Measurements from ENCODE around the gene MIOS. TPM values are rescaled to one million over a fixed set of nuclear protein-coding genes. Genes with fewer than 3 reads are reported as not detected.
"Not testable (repeated sequence)": the region's sequence is repeated elsewhere in the genome, so short reads cannot be mapped to it uniquely, and the experiment has no call there.

MIOS gene
- total RNA-seq, 1 experiment from 2014 or later, result 25.8 TPM

- BruUV-seq (replicated peaks); H3K9ac ChIP-seq (ENCODE audit: low read length); RAD21 ChIA-PET (ENCODE audit: low non-redundant PET in 1 of 2, low total read pairs in 2 of 2, uncharacterized antibody in 2 of 2, unreplicated experiment in 2 of 2); H3K9me3 ChIP-seq (ENCODE audit: control insufficient read depth in 1 of 2, insufficient read depth in 1 of 2, low read depth in 1 of 2, low read length in 2 of 2); H2AFZ ChIP-seq (ENCODE audit: low read depth, low read length, poor library complexity, severe bottlenecking); intact Hi-C loops (cut with micrococcal nuclease); CTCF ChIA-PET; ATAC-seq; H3K27ac ChIP-seq (ENCODE audit: low read depth, low read length); H3K4me3 ChIP-seq (replicated peaks in 1 of 2; ENCODE audit: low read depth in 1 of 2, low read length in 2 of 2); H3K27me3 ChIP-seq (ENCODE audit: insufficient read depth, low read length); H3K9me2 ChIP-seq (ENCODE audit: insufficient read depth); POLR2A ChIA-PET; H4K20me1 ChIP-seq (ENCODE audit: insufficient read depth); DNase-seq (ENCODE audit: low read depth, low spot score); H3K36me3 ChIP-seq (ENCODE audit: control insufficient read depth in 1 of 2, insufficient read depth in 2 of 2, low read length in 2 of 2); H3K4me2 ChIP-seq (ENCODE audit: low read length); H3K79me2 ChIP-seq (ENCODE audit: insufficient read depth, low read length): not testable (repeated sequence)
- peaks cover 23 to 35% of the 10 kb centered on the region in 2 experiments for H3K4me1 ChIP-seq (ENCODE audit: control insufficient read depth in 1 of 2, insufficient read depth in 2 of 2, low read length in 2 of 2)
Measured at GRCh38 chr7:7561591-7561990, 5.1 kb upstream of the MIOS start.

- TF ChIP-seq SRF (IDR thresholded peaks at IDR 0.05; ENCODE audit: low read depth), result no peak
- TF ChIP-seq JUND (IDR thresholded peaks at IDR 0.05), result no peak
- no peak for TF ChIP-seq FOSL1 (IDR thresholded peaks at IDR 0.05; ENCODE audit: low read depth)
- TF ChIP-seq ELF1 (IDR thresholded peaks at IDR 0.05; ENCODE audit: borderline replicate concordance, low read depth), result no peak
- TF ChIP-seq EZH2phosphoT487 (IDR thresholded peaks at IDR 0.05; ENCODE audit: borderline replicate concordance), result no peak
- TF ChIP-seq POLR2AphosphoS5 (IDR thresholded peaks at IDR 0.05; ENCODE audit: low read depth, low read length), result no peak
- TF ChIP-seq CBX3 (IDR thresholded peaks at IDR 0.05; ENCODE audit: low read depth), result no peak
- TF ChIP-seq SIN3A (IDR thresholded peaks at IDR 0.05; ENCODE audit: low read depth), result no peak
- no peak for TF ChIP-seq EGR1 (IDR thresholded peaks at IDR 0.05; ENCODE audit: low read depth)
- TF ChIP-seq, protein P1, sequence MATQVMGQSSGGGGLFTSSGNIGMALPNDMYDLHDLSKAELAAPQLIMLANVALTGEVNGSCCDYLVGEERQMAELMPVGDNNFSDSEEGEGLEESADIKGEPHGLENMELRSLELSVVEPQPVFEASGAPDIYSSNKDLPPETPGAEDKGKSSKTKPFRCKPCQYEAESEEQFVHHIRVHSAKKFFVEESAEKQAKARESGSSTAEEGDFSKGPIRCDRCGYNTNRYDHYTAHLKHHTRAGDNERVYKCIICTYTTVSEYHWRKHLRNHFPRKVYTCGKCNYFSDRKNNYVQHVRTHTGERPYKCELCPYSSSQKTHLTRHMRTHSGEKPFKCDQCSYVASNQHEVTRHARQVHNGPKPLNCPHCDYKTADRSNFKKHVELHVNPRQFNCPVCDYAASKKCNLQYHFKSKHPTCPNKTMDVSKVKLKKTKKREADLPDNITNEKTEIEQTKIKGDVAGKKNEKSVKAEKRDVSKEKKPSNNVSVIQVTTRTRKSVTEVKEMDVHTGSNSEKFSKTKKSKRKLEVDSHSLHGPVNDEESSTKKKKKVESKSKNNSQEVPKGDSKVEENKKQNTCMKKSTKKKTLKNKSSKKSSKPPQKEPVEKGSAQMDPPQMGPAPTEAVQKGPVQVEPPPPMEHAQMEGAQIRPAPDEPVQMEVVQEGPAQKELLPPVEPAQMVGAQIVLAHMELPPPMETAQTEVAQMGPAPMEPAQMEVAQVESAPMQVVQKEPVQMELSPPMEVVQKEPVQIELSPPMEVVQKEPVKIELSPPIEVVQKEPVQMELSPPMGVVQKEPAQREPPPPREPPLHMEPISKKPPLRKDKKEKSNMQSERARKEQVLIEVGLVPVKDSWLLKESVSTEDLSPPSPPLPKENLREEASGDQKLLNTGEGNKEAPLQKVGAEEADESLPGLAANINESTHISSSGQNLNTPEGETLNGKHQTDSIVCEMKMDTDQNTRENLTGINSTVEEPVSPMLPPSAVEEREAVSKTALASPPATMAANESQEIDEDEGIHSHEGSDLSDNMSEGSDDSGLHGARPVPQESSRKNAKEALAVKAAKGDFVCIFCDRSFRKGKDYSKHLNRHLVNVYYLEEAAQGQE (IDR thresholded peaks at IDR 0.05; ENCODE audit: low read depth), result no peak
- no peak for TF ChIP-seq TCF7L2 (IDR thresholded peaks at IDR 0.05; ENCODE audit: borderline replicate concordance, extremely low read depth, insufficient read depth, insufficient read length)
- TF ChIP-seq ZNF274 (IDR thresholded peaks at IDR 0.05; ENCODE audit: low read depth, low read length), result no peak
- CTCF ChIA-PET, result interaction anchor here (0.7 kb wide), 1 partner anchor 12 kb away, joined by 3 read pairs; no protein-coding TSS in a partner anchor
- H3K9ac ChIP-seq (ENCODE audit: low read length), result no peak overlapping the region
- H2AFZ ChIP-seq (ENCODE audit: low read depth, low read length, poor library complexity, severe bottlenecking), result no peak overlapping the region
- peaks cover 6% of the 10 kb centered on the region for H3K79me2 ChIP-seq (ENCODE audit: insufficient read depth, low read length)
- H3K4me3 ChIP-seq (replicated peaks in 1 of 2; ENCODE audit: low read depth in 1 of 2, low read length in 2 of 2), result no peak overlapping the region
- no peak overlapping the region for H3K27ac ChIP-seq (ENCODE audit: low read depth, low read length)
- RAD21 ChIA-PET (ENCODE audit: low non-redundant PET in 1 of 2, low total read pairs in 2 of 2, uncharacterized antibody in 2 of 2, unreplicated experiment in 2 of 2), result no interaction called here
- ATAC-seq (no peak), DNase-seq (ENCODE audit: low read depth, low spot score) (no peak)
- no peaks in the 10 kb centered on the region for H3K36me3 ChIP-seq (ENCODE audit: control insufficient read depth in 1 of 2, insufficient read depth in 2 of 2, low read length in 2 of 2)
- H3K27me3 ChIP-seq (ENCODE audit: insufficient read depth, low read length), result no peaks in the 10 kb centered on the region
- intact Hi-C loops (cut with micrococcal nuclease), result no loop called here
- no TSS peak for BruUV-seq (replicated peaks)
- H4K20me1 ChIP-seq (ENCODE audit: insufficient read depth), result no peaks in the 10 kb centered on the region
- no peak overlapping the region for H3K4me2 ChIP-seq (ENCODE audit: low read length)
- H3K9me3 ChIP-seq (ENCODE audit: control insufficient read depth in 1 of 2, insufficient read depth in 1 of 2, low read depth in 1 of 2, low read length in 2 of 2), result peaks cover 0 to 6% of the 10 kb centered on the region in 2 experiments; a peak in 2 of 4 replicates
- peaks cover 23 to 35% of the 10 kb centered on the region in 2 experiments for H3K4me1 ChIP-seq (ENCODE audit: control insufficient read depth in 1 of 2, insufficient read depth in 2 of 2, low read length in 2 of 2)
- POLR2A ChIA-PET, result no interaction called here
- no peaks in the 10 kb centered on the region for H3K9me2 ChIP-seq (ENCODE audit: insufficient read depth)
Measured at GRCh38 chr7:7562736-7563135, 3.9 kb upstream of the MIOS start.
